ENCODE data around the gene CCDC50.

Gene CCDC50

GRCh38 chr3:191352014-191352413 lies 22.8 kb downstream of the CCDC50 start:
- no peak for DNase-seq

GRCh38 chr3:191353022-191353777 lies 24.0 kb downstream of the CCDC50 start:
- DNase-seq, result no peak

- DNase-seq, result no peak
Observed at GRCh38 chr3:191355406-191355805, 26.2 kb downstream of the CCDC50 start.

GRCh38 chr3:191356631-191357439 lies 27.6 kb downstream of the CCDC50 start:
- DNase-seq, result no peak

- DNase-seq, result no peak
Observed at GRCh38 chr3:191357909-191358308, 28.7 kb downstream of the CCDC50 start.

- no peak for DNase-seq
Observed at GRCh38 chr3:191358929-191359328, 29.7 kb downstream of the CCDC50 start.

GRCh38 chr3:191360620-191361019 lies 31.4 kb downstream of the CCDC50 start:
- DNase-seq, result no peak

GRCh38 chr3:191361456-191361855 lies 32.3 kb downstream of the CCDC50 start:
- DNase-seq, result no peak

- DNase-seq, result no peak
Observed at GRCh38 chr3:191362037-191362436, 32.8 kb downstream of the CCDC50 start.

- no peak for DNase-seq
Observed at GRCh38 chr3:191362524-191363090, 33.4 kb downstream of the CCDC50 start.

GRCh38 chr3:191363221-191363620 lies 34.0 kb downstream of the CCDC50 start:
- no peak for DNase-seq

- no peak for DNase-seq
Observed at GRCh38 chr3:191366675-191367074, 37.5 kb downstream of the CCDC50 start.

- no peak for DNase-seq
Observed at GRCh38 chr3:191368755-191369615, 39.8 kb downstream of the CCDC50 start.

- DNase-seq, result no peak
Observed at GRCh38 chr3:191369616-191370010, 40.4 kb downstream of the CCDC50 start.

GRCh38 chr3:191372122-191372521 lies 42.9 kb downstream of the CCDC50 start:
- no peak for DNase-seq

- no peak for DNase-seq
Observed at GRCh38 chr3:191373327-191373726, 44.1 kb downstream of the CCDC50 start.

- DNase-seq, result no peak
Observed at GRCh38 chr3:191376516-191377141, 47.4 kb downstream of the CCDC50 start.

- no peak for DNase-seq
Observed at GRCh38 chr3:191378142-191378812, 49.1 kb downstream of the CCDC50 start.

- no peak for DNase-seq
Observed at GRCh38 chr3:191379446-191379845, 50.3 kb downstream of the CCDC50 start.

GRCh38 chr3:191380001-191380400 lies 50.8 kb downstream of the CCDC50 start:
- no peak for DNase-seq

GRCh38 chr3:191381303-191381702 lies 52.1 kb downstream of the CCDC50 start:
- DNase-seq, result no peak

- DNase-seq, result no peak
Observed at GRCh38 chr3:191382661-191383060, 53.5 kb downstream of the CCDC50 start.

Measured in activated gamma-delta T cell (primary cell).